HG02610 (cell line): Measurements from ENCODE around the gene MAPK7.

Experiments
- ATAC-seq: cut with Tn5 transposase; IDR thresholded peaks from one replicate; pipeline ENCODE4 v1.9.1; 2021; ENCODE audit warnings: mild to moderate bottlenecking, moderate library complexity; ENCODE audit not compliant: unreplicated experiment

MAPK7 gene

GRCh38 chr17:19362277-19363113, 15.8 kb upstream of the MAPK7 start, which contains the start of gene B9D1:
Gene B9D1, minus strand, starts transcription at chr17:19362723. Its CDS starts 154 bp downstream, at chr17:19362569.
- ATAC-seq, result peak; percentile 79

GRCh38 chr17:19363114-19363438, 15.2 kb upstream of the MAPK7 start:
- no peak for ATAC-seq

- ATAC-seq, result no peak
Measured at GRCh38 chr17:19363460-19364035, 14.8 kb upstream of the MAPK7 start.

GRCh38 chr17:19364699-19365498, 13.4 kb upstream of the MAPK7 start:
- no peak for ATAC-seq

GRCh38 chr17:19365499-19365817, 12.8 kb upstream of the MAPK7 start:
- no peak for ATAC-seq

- no peak for ATAC-seq
Measured at GRCh38 chr17:19365833-19366636, 12.3 kb upstream of the MAPK7 start.

- no peak for ATAC-seq
Measured at GRCh38 chr17:19366637-19366972, 11.7 kb upstream of the MAPK7 start.

- no peak for ATAC-seq
Measured at GRCh38 chr17:19368229-19368628, 10.1 kb upstream of the MAPK7 start.

- no peak for ATAC-seq
Measured at GRCh38 chr17:19369107-19369778, 9.1 kb upstream of the MAPK7 start.

GRCh38 chr17:19369846-19370492, 8.3 kb upstream of the MAPK7 start:
- ATAC-seq, result no peak

GRCh38 chr17:19370493-19370960, 7.8 kb upstream of the MAPK7 start:
- ATAC-seq, result peak; percentile 57

- ATAC-seq, result no peak
Measured at GRCh38 chr17:19371259-19372010, 6.9 kb upstream of the MAPK7 start.

GRCh38 chr17:19372011-19372370, 6.3 kb upstream of the MAPK7 start:
- ATAC-seq, result no peak

- no peak for ATAC-seq
Measured at GRCh38 chr17:19372439-19372838, 5.9 kb upstream of the MAPK7 start.

- no peak for ATAC-seq
Measured at GRCh38 chr17:19372866-19373504, 5.3 kb upstream of the MAPK7 start.

GRCh38 chr17:19374136-19374535, 4.2 kb upstream of the MAPK7 start:
- no peak for ATAC-seq

GRCh38 chr17:19375732-19376131, 2.6 kb upstream of the MAPK7 start:
- no peak for ATAC-seq

- no peak for ATAC-seq
Measured at GRCh38 chr17:19376811-19377210, 1.5 kb upstream of the MAPK7 start.
